ENCODE data around the gene NATD1.

DNA sequence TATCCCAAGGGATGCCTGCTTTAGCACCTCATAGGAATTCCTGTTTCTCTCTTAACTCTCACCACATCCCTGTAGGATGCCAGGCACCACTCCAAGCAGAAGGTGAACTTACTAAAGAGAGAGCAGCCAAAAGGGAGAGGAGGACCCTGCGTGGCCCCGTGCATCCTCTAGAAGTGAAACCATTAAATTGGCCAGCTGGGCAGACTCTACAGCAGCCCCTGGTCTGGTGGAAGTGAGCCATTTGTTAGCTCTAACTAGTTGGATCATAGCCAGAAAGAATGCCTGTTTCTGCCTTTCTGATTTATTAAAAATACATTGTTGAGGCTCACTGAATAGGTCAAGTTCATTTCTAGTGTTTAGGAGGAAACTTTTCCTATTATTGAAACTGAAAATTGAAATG lies 61.5 kb downstream of the NATD1 start:
- TF ChIP-seq EZH2 (IDR thresholded peaks at IDR 0.05; ENCODE audit: insufficient read depth, poor library complexity, severe bottlenecking) (no peak), EZH2phosphoT487 (IDR thresholded peaks at IDR 0.05; ENCODE audit: insufficient read depth, low read depth) (no peak)
